ENCODE results near the gene KCNS1. TPM values are rescaled to one million over a fixed set of nuclear protein-coding genes. Genes with fewer than 3 reads are reported as not detected.

The KCNS1 gene
- total RNA-seq, 1 donor from 2014 or later = not detected

DNA sequence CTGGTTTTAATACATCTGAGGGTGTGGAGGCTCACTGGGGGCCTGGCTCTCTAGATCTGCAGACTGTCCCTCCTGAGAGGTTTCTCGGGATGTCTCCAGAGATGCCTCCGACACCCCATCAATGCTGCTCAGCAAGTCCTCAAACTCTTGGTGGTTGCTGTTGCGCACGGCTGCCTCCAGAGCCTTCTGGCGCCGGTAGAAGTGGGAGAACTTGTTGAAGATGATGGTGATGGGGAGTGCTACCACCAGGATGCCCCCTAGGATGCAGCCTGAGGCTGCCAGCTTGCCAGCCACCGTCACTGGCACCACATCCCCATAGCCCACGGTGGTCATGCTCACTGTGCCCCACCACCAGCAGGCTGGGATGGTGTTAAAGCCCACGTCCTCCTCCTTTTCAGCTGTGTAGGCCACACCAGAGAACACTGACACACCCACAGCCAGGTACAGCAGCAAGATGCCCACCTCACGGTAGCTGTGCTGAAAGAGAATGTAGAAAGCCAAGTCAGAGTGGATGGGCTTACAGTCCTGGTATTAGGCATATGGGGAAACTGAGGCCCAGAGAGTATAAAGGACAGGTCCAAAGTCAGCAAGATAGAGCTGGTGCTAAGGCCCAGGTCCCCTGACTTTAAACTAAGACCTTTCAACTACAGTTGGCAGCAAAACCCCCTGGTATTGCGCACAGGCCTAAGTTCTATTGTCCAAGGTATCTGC, 5.9 kb downstream of the KCNS1 start:
- peaks cover 2% of the 10 kb centered on the region for H3K9me3 Mint-ChIP-seq (ENCODE audit: unreplicated experiment)
- H3K27ac Mint-ChIP-seq (ENCODE audit: unreplicated experiment) = no peak overlapping the region
- H3K4me3 Mint-ChIP-seq (ENCODE audit: unreplicated experiment) = no peak overlapping the region
- TF ChIP-seq, protein P1, sequence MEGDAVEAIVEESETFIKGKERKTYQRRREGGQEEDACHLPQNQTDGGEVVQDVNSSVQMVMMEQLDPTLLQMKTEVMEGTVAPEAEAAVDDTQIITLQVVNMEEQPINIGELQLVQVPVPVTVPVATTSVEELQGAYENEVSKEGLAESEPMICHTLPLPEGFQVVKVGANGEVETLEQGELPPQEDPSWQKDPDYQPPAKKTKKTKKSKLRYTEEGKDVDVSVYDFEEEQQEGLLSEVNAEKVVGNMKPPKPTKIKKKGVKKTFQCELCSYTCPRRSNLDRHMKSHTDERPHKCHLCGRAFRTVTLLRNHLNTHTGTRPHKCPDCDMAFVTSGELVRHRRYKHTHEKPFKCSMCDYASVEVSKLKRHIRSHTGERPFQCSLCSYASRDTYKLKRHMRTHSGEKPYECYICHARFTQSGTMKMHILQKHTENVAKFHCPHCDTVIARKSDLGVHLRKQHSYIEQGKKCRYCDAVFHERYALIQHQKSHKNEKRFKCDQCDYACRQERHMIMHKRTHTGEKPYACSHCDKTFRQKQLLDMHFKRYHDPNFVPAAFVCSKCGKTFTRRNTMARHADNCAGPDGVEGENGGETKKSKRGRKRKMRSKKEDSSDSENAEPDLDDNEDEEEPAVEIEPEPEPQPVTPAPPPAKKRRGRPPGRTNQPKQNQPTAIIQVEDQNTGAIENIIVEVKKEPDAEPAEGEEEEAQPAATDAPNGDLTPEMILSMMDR (IDR thresholded peaks at IDR 0.05; ENCODE audit: partially characterized antibody, unreplicated experiment) = no peak
- no peak for DNase-seq
- no peaks in the 10 kb centered on the region for H3K36me3 Mint-ChIP-seq (ENCODE audit: unreplicated experiment)
- H3K27me3 Mint-ChIP-seq (ENCODE audit: unreplicated experiment) = peaks cover 9% of the 10 kb centered on the region
- H3K4me1 Mint-ChIP-seq (ENCODE audit: low read depth, unreplicated experiment) = peaks cover 7% of the 10 kb centered on the region

DNA sequence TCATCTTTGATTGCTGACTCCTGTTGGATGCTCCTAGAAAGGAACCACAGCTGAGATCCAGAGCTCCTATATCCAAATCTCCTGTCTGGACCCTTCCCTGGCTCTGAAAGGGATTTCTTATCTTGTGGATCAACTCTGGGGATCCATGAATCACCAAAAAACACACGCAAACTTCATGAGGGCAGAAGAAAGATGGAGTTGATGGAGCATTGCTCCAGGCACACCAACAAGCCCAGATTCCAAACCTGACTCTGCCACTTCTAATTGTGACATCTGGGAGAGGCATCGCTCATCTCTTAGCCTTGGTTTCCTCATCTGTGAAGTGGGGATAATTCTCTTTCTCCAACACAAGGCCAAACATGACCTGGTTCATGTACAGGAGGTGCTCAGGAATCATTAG, 6.7 kb downstream of the KCNS1 start:
- Mint-ChIP-seq H3K9me3 (ENCODE audit: unreplicated experiment) (peaks cover 2% of the 10 kb centered on the region), H3K4me1 (ENCODE audit: low read depth, unreplicated experiment) (peaks cover 7% of the 10 kb centered on the region), H3K27me3 (ENCODE audit: unreplicated experiment) (peaks cover 9% of the 10 kb centered on the region), H3K27ac (ENCODE audit: unreplicated experiment) (no peak overlapping the region), H3K4me3 (ENCODE audit: unreplicated experiment) (no peak overlapping the region), H3K36me3 (ENCODE audit: unreplicated experiment) (no peaks in the 10 kb centered on the region)
- TF ChIP-seq, protein P1 (IDR thresholded peaks at IDR 0.05; ENCODE audit: partially characterized antibody, unreplicated experiment) = no peak
- no peak for DNase-seq

DNA sequence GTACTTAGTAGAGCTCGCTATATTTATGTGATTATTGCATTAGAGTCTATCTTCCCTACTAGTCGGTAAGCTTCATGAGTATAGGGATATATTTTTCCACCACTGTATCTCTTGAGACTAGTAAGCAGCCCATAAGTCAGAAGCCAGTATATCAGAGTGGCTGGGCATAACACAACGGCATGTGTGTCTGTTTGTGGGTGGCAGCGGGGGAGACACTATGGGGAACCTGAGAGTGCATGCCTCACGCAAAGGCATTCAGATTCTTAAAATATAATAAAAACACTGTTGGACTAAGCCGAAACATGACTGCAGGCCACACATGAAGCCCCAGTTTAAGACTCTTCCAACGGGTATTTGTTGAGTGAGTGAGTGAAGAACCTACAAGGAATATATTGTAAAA, 8.0 kb downstream of the KCNS1 start:
- Mint-ChIP-seq H3K4me3 (ENCODE audit: unreplicated experiment) (no peak overlapping the region), H3K9me3 (ENCODE audit: unreplicated experiment) (no peaks in the 10 kb centered on the region), H3K27me3 (ENCODE audit: unreplicated experiment) (peaks cover 3% of the 10 kb centered on the region), H3K4me1 (ENCODE audit: low read depth, unreplicated experiment) (peaks cover 7% of the 10 kb centered on the region), H3K36me3 (ENCODE audit: unreplicated experiment) (no peaks in the 10 kb centered on the region), H3K27ac (ENCODE audit: unreplicated experiment) (no peak overlapping the region)
- no peak for DNase-seq
- TF ChIP-seq, protein P1 (IDR thresholded peaks at IDR 0.05; ENCODE audit: partially characterized antibody, unreplicated experiment) = no peak

DNA sequence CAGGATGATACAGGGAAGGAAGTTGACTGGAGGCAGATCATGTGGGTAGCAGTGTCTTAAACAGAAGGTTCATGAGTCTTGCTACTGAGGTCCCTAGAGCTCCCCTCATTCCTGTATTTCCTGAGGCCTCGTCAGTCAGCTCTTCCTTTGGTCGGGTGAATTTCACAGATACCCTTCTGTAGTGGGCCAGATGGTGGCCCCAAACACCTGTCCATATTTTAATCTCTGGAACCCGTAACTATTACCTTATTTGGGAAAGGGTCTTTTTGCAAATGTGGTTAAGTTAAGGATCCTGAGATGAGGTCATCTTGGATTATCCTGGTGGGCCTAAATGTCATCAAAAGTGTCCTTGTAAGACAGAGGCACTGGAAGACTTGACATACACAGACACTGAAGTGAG, 9.6 kb downstream of the KCNS1 start:
- TF ChIP-seq, protein P1 (IDR thresholded peaks at IDR 0.05; ENCODE audit: partially characterized antibody, unreplicated experiment) = no peak
- Mint-ChIP-seq H3K27ac (ENCODE audit: unreplicated experiment) (peak overlapping the region; percentile 36), H3K36me3 (ENCODE audit: unreplicated experiment) (no peaks in the 10 kb centered on the region), H3K27me3 (ENCODE audit: unreplicated experiment) (no peaks in the 10 kb centered on the region), H3K4me3 (ENCODE audit: unreplicated experiment) (peak overlapping the region; percentile 17), H3K4me1 (ENCODE audit: low read depth, unreplicated experiment) (peaks cover 7% of the 10 kb centered on the region), H3K9me3 (ENCODE audit: unreplicated experiment) (no peaks in the 10 kb centered on the region)
- no peak for DNase-seq

DNA sequence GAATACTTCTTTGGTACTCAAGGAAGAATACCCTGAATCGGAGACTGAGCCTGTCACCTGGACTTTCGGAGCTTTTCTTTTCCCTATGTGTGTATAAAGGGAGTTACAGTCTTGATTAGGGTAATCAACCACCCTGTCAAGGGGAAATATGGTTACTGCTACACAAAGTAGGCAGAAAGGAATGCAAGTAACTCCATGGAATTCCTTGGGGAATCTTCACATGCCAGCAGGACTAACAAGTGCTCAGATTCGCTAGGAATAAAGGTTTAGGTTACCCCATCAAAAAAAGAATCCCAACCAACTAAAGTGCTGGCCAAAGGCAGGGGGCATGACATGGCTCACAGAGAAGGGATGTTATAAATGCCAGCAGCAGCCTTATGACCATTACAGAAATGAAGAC, 10.4 kb downstream of the KCNS1 start:
- no peak overlapping the region for H3K4me3 Mint-ChIP-seq (ENCODE audit: unreplicated experiment)
- H3K36me3 Mint-ChIP-seq (ENCODE audit: unreplicated experiment) = no peaks in the 10 kb centered on the region
- no peaks in the 10 kb centered on the region for H3K9me3 Mint-ChIP-seq (ENCODE audit: unreplicated experiment)
- DNase-seq = no peak
- no peak overlapping the region for H3K27ac Mint-ChIP-seq (ENCODE audit: unreplicated experiment)
- TF ChIP-seq, protein P1 (IDR thresholded peaks at IDR 0.05; ENCODE audit: partially characterized antibody, unreplicated experiment) = no peak
- no peaks in the 10 kb centered on the region for H3K27me3 Mint-ChIP-seq (ENCODE audit: unreplicated experiment)
- H3K4me1 Mint-ChIP-seq (ENCODE audit: low read depth, unreplicated experiment) = peaks cover 7% of the 10 kb centered on the region
